ENCODE results near the gene IYD. TPM values are rescaled to one million over a fixed set of nuclear protein-coding genes. Genes with fewer than 3 reads are reported as not detected.

Gene IYD, protein sequence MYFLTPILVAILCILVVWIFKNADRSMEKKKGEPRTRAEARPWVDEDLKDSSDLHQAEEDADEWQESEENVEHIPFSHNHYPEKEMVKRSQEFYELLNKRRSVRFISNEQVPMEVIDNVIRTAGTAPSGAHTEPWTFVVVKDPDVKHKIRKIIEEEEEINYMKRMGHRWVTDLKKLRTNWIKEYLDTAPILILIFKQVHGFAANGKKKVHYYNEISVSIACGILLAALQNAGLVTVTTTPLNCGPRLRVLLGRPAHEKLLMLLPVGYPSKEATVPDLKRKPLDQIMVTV
- polyA plus RNA-seq = under 1 TPM in 2 of 3 donors, not detected in 1; 0.04 to 0.12 TPM

DNA sequence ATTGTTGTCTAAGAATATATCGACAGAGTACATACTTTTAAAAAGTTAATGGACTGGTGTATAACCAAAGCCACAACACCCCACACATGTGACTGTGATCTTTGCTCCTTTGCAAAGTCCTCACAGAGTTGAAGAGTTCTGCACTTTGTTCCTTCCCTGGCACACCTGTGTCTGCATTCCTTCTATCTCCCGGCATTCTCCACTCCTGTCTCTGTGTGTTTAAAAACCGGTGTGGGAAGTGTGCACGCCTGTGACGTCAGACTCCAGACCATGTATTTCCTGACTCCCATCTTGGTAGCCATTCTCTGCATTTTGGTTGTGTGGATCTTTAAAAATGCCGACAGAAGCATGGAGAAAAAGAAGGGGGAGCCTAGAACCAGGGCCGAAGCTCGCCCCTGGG lies at the start of gene IYD:
TSS of gene IYD (plus strand) at position 251 of the 400 bp plus-strand sequence. CDS start at position 271, 20 bp downstream.
- WGBS, 3 donors = 55 to 77% (median 72%) methylated on average over 8 of the region's 8 CpGs
- H3K27ac ChIP-seq (ENCODE audit: low read depth, low read length) = no peak within 1 kb of the TSS

DNA sequence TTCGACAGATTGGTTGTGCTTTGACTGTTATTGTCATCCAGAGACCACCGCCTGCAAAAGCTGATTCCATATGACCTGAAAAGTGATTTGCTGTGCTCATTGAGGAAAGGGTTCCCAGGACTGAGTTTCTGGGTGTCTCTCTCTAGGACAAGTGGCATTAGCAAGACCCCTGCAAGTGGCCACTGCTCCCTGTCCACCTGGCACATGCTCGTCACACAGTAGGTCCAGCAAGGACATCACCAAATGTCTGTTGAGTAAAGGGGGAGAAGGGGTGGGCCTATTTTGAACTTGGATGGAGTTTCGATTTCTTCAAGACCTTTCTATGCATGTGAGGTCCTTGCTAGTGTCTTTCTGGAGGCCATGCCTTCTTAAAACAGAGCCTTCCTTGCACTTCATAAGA lies 48.9 kb upstream of the IYD start:
- no peak overlapping the region for H3K27ac ChIP-seq (ENCODE audit: low read depth, low read length)
- WGBS, 3 donors = 95 to 97% (median 95%) methylated on average over 4 of the region's 4 CpGs

DNA sequence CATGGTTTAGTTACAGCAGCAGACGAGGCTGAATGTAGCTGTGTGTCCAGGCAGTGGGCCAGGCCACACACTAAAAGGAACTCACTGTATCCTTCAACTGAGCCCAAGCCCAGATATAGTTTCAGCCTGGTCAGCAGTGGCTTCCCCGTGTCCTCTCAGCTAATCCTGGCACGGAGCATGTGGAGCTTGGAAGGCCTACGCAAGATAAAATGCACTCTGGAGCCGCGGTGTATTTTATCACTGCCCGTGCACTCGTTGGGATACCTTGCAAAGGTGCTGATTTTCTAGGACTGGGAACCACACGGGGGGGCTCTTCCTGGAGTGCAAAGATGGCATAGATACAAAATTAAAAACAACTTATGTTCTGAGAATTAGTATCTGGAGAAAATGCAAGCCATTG lies 48.4 kb upstream of the IYD start:
- no peak overlapping the region for H3K27ac ChIP-seq (ENCODE audit: low read depth, low read length)
- 47 to 65% (median 53%) methylated on average over 9 of the region's 9 CpGs for WGBS, 3 donors

DNA sequence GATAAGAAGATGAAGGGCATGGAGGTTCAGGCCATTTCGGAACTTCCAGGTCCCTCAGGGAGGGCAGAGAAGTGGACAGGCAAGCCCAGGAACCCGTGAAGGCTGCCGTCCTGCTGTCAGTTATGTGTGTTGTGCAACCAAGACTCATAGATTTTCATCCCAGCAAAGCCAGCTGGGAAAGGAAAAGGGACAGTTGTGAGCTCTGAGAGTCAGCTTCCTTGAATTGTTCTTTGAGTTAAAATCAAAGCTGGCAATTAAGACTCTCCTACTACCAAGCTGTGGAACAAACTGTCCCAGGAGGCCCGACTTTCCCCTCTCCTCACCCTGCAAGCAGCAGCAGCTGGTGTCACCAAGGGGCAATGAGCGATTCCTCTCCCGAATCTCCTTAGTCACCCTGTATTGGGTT lies 46.3 kb upstream of the IYD start:
- WGBS, 3 donors = 62 to 76% (median 65%) methylated on average over 5 to 6 of the region's 6 CpGs
- H3K27ac ChIP-seq (ENCODE audit: low read depth, low read length) = no peak overlapping the region

DNA sequence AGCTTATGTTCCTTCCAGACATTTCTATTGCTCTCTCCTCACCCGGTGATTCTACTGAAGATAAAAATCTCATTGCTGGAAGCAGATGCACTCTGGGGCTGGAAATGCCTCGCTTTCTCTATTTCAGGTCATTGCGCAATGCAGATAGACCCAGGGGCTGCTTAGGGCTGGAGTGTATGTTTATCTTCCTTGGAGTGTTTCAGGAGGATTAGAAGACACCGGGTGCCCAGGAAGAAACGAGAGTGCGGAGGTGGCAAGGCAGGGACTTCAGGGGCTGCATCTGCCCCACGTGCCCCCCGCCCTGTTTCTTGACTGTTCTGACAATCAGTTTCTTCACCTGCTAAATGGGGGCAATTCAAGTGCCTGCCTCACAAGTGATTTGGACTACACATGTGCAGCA lies 45.6 kb upstream of the IYD start:
- no peak overlapping the region for H3K27ac ChIP-seq (ENCODE audit: low read depth, low read length)
- 73 to 87% (median 76%) methylated on average over 8 of the region's 8 CpGs for WGBS, 3 donors

DNA sequence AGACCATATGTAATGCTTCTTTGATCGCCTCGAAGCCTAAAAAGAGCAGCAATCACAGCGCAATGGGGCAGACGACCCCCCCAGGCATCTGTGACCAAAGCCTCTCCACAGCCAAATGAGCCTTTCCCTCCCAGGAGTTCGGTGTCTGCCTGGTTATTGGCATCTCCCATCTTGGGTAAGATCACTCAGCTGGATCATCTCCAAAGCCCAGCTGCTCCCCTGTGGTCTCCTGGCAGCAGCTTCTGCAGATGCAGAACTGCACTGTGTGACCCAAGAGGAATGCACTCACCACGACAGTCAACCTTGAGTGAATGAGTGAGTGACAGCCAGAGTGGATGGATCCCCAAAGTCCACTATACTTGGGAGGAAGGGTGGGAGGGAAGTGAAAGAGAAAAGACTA lies 44.8 kb upstream of the IYD start:
- WGBS, 3 donors = 74 to 83% (median 82%) methylated on average over 3 to 6 of the region's 6 CpGs
- no peak overlapping the region for H3K27ac ChIP-seq (ENCODE audit: low read depth, low read length)

DNA sequence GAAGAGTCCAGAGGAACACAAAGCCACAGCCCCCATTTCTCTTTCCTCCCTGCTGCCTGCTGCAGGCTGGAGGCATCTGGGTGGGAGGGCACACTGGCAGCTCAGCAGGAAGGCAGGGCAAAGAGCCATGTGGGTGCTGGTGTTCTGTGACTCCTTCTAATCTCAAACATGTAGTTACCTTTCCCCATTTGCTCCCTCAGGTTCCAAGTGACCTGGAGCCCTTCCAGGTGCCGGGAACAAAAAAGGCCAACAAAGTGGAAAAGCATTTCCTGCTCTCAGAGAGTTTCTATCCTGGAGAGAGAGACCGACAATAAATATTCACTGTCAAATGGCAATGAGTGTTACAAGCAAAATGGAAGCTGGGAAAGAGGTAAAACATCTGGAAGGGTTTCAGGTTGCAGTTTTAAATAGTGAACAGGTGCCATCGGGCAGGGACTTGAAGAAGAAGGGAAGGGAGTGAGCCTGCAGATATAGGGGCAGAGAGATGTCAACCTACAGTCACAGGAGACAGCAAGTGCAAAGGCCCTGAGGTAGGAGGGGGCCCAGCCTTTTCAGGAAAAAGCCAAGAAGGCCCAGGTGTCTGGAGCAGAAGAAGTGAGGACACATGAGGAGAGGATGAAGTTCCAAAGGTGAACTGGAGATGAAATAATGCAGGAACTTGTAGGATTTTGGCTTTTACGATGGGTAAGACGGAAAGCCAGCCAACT lies 43.6 kb upstream of the IYD start:
- WGBS, 3 donors = 78 to 81% (median 78%) methylated on average over 5 of the region's 5 CpGs
- H3K27ac ChIP-seq (ENCODE audit: low read depth, low read length) = no peak overlapping the region

DNA sequence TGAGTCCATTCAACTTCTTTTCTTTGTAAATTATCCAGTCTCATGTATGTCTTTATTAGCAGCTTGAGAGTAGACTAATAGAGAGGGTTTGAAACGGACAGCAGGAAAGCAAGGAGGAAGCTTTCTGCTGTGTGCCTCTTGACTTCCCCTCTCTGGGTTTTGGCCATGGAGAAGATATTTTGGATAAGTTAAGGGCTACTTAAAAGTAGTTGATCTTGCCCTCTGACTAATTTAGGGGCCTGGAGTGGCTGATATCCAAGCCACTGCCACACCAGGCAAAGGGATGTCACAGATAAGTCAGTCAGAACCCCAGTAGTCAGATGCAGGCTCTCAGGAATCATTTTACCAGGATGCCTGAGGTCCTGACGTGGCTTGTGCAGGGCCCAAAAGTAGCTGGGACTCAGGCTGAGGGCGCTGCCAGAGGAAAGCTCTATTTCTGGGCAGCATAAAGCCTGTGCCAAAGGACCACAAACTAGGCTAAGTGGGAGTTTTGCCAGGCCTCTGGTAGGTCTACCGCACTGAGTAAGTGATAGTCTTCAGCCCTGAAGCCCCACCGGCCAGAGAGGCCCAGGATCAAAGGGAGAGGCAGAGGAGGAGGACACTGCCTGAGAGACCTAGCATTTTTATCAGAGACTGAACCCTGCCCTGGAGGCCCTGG lies 41.6 kb upstream of the IYD start:
- WGBS, 3 donors = 77 to 85% (median 82%) methylated on average over 5 of the region's 5 CpGs
- no peak overlapping the region for H3K27ac ChIP-seq (ENCODE audit: low read depth, low read length)

DNA sequence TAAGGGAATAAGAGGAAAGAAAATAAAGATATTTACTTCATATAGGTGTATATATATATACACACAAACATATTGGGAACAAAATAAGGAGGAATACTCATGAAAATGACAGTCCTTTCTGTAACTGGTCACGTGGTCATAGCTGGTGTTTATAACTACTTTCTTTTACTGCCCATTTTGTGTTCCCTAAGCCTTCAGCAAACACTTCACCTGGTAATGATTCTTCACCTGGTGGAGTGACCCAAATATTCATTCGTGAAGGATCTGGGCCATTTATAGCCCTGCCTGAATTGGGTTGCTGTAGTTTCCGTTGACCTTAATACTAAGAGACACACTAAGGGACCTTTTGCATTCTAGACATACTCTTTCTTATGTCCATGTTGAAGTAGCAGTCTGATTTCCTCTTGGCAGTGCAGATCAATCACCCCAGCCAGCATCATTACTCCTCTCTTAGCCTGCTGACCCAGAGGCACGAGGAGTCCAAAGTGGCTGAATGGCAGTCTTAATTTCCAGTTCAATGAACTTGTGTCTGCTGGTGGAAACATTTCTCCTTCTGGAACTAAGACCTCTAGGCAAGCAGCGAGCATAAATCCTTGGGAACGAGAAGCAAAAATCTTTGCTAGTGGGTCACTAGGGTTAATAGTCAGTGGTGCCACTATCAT lies 39.9 kb upstream of the IYD start:
- WGBS, 3 donors = 79 to 92% (median 89%) methylated on average over 6 of the region's 6 CpGs
- no peak overlapping the region for H3K27ac ChIP-seq (ENCODE audit: low read depth, low read length)

DNA sequence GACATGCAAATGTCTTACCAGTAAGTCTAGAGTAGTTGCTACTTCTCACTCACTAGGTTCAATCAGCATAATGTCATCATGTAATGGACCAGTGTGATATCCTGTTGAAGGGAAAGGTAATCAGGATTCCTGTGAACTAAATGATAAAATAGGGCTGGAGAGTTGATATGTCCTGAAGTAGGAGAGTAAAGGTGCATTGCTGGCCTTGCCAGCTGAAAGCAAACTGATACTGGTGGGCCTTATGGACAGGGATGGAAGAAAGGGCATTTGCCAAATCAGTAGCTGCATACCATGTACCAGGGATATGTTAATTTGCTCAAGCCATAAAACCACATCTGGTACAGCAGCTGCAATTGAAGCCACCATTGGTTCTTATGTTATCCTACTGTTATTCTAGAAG lies 37.5 kb upstream of the IYD start:
- no peak overlapping the region for H3K27ac ChIP-seq (ENCODE audit: low read depth, low read length)

DNA sequence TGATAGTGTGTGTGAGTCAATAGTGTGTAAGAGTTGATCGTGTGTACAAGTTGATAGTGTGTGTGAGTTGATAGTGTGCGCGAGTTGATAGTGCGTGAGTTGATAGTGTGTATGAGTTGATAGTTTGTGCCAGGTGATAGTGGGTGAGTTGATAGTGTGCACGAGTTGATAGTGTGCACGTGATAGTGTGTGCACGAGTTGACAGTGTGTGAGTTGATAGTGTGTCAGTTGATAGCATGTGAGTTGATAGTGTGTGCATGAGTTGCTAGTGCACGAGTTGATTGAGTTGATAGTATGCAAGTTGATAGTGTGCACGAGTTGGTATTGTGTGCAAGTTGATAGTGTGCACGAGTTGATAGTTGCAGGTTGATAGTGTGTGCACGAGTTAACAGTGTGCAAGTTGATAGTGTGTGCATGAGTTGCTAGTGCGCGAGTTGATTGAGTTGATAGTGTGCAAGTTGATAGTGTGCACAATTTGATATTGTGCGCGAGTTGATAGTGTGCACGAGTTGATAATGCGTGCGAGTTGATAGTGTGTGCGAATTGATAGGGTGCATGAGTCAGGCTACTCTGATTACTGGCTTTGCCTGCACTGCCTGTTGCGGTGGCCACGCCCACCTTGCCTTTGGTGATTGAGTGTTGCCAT lies 35.8 kb upstream of the IYD start:
- WGBS, 3 donors = 68 to 94% (median 91%) methylated on average over 21 of the region's 21 CpGs
- no peak overlapping the region for H3K27ac ChIP-seq (ENCODE audit: low read depth, low read length)

DNA sequence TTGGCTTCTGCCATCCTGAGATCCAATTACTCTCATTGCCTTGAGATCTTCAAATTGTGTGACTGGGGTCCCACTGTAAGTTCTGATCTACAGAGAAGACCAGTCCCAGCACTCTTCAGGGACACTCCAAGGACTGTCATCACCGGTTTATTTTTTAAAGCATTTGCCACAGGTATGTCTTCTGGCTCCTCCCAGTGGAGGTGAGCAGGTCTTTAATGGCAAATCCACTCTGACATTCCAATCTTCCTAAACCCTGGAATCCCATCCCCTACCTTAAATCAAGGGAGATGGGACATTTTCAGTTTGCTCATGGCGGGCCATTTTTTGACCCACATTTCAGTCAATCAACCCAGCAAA lies 35.2 kb upstream of the IYD start:
- H3K27ac ChIP-seq (ENCODE audit: low read depth, low read length) = no peak overlapping the region
- WGBS, 3 donors = 94 to 100% (median 96%) methylated on average over 2 of the region's 2 CpGs

DNA sequence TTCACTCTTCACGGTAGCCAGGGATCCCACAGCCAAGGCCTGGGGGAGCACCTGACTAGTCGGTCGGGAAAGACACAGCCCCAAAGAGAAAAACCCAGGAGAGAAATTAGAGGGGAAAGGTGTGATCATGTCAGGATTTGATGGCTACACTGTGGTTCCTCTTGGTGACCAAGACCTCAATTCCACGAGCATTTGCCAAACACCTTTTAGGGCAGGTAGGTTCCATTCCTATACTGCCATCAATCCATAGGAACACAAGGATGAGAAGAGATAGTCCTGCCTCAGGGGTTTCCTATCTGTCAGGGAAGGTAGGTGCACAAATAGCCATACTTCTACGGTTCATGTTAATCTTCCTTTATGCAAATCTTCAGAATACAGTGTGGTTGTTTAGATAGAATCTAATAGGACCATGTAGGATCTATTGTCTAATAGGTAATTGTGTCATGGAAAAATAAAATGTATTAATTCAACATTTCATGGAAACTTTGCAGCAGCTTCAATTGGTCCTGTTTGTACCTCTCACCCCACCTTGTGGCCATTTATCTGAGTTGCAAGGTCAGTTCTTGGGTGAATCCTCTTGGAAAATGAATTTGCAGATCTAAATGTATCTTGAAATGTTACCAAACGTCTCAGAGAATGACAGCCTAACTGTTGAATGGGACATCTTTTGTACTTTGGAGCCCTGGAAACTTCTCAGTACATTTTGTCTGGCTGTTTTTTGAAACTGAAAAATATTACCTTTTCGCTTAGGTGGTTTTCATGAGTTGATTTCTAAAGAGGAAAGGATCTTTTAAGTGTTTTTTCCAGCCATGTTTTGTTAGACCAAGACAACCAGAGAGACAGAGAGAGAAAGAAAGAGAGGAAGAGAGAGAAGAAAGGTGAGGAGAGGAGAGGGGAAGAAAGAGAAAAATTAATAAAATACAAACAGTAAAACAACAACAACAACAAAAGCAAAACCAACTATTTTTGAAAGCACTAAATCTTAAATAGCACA lies 33.7 kb upstream of the IYD start:
- 63 to 71% (median 66%) methylated on average over 7 of the region's 7 CpGs for WGBS, 3 donors

DNA sequence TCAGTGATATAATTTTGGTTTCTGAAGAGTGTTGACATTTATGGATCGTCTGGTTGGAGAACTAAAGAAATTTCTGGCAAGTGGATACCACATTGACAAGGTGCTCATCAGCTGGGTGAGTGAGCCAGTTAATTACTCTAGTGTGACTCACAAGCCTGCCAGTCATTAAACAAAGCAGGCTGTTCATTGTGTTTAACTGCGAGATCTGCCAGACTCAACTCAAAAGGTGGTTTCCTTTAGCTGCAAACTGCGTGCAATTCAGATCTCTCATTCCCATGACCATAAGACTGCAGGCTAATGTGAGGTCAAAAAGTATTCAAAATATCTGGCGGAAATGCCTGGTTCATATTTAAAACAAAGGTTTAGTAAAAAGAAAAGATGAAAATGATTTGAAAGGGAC lies 32.5 kb upstream of the IYD start:
- H3K27ac ChIP-seq (ENCODE audit: low read depth, low read length) = no peak overlapping the region

More for the DNA sequence above, 33.7 kb upstream of the IYD start:
- no peak overlapping the region for H3K27ac ChIP-seq (ENCODE audit: low read depth, low read length)

DNA sequence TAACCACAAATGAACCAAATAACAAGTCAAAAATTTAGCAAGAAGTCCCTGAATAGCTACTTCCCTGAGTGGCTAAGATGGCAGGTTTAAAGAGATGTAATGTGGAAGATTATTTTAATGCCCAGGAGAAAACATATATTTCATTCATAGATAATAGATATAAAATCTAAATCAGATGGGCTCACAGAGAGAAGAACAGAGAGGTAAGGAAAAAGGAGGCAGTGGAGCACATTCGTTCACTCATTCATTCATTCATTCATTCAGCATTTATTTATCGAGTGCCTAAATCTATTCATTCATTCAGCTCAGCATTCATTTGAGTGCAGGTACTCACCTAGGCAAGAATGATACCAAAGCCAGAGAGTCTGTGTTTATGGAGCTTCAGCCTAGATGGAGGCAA lies 32.1 kb upstream of the IYD start:
- H3K27ac ChIP-seq (ENCODE audit: low read depth, low read length) = no peak overlapping the region

More for the DNA sequence above, 32.5 kb upstream of the IYD start:
- 43 to 58% (median 53%) methylated on average over 4 of the region's 4 CpGs for WGBS, 3 donors

DNA sequence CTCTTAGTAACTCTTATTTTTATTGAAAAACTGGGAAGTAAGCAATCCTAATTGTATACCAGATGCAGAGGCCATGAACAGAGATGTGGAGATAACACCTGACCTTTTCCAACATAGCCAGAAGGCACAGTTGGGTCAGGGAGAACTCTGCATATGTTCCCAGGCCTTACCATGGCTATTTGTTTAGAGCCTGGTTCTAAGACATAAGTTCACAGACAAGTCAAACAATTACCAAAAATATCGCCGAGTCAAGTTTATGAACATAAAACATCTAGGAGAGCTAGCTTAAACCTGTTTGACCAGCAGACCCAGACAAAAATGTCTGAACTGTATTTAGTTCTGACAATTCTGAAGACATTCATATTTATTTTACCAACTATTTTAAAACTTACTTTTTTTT lies 26.7 kb upstream of the IYD start:
- H3K27ac ChIP-seq (ENCODE audit: low read depth, low read length) = no peak overlapping the region
- WGBS, 3 donors = 75 to 98% (median 91%) methylated on average over 2 of the region's 2 CpGs

More for the DNA sequence above, 32.1 kb upstream of the IYD start:
- WGBS, 3 donors = 77 to 86% (median 78%) methylated on average over 2 of the region's 2 CpGs

DNA sequence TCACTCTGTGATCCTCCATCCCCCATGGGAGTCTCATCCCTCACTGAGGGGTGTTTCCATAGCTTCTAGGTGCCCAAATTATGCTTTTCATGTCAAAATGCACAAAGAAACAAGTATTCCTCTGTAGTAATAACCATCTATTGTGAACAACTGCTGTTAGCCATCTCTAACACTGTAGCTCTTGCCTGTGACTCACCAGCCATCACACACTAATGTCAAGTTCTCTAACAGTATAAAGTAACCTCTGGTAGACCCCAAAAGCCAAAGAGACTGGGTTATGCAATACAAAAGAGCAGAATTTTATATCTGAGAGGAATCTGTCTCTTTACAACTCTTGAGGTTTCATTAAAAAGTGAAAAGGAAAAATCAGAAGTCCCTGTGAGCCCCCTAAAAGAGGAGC lies 25.4 kb upstream of the IYD start:
- no peak overlapping the region for H3K27ac ChIP-seq (ENCODE audit: low read depth, low read length)

DNA sequence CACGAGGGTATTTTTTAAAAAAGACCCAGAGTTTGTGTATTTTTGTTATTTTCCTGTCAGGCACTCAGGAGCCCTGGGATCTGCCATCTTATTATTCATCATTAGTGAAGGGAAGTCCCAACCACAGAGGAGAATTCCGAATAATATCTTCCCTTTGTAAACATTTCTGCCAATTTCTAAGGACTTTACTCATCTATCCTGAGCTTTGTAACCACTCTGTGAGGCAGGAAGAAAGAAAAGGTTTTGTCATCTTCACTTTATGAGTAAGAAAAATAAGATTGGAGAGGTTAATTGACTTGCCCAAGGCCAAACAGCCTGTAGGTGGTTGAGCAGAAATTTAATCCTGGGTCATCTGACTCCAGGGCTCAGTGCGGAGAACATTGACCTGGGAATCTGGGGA lies 23.0 kb upstream of the IYD start:
- 45 to 78% (median 62%) methylated on average over 3 of the region's 3 CpGs for WGBS, 3 donors
- H3K27ac ChIP-seq (ENCODE audit: low read depth, low read length) = no peak overlapping the region

All from adipose tissue (tissue), 3 donors.